NCI-H82 treated with DMSO at 0.1 percent for 48 hours (cell line): ENCODE data around the gene DCAF5.
"Not testable (repeated sequence)": the region's sequence is repeated elsewhere in the genome, so short reads cannot be mapped to it uniquely, and the experiment has no call there.

Experiments used
- DNase-seq: peaks from one replicate; lab custom pipeline; 2025; ENCODE audit not compliant: unreplicated experiment; lab: John Stamatoyannopoulos, UW

DCAF5 gene

GRCh38 chr14:69152902-69153151 lies at the start of gene DCAF5:
Gene DCAF5, minus strand, starts transcription at chr14:69153119. Its CDS starts 141 bp downstream, at chr14:69152978.
- DNase-seq: peak; percentile 71

- no peak for DNase-seq
Observed at GRCh38 chr14:69199786-69200185, 46.9 kb upstream of the DCAF5 start.

GRCh38 chr14:69193721-69194120 lies 40.8 kb upstream of the DCAF5 start:
- no peak for DNase-seq

DNA sequence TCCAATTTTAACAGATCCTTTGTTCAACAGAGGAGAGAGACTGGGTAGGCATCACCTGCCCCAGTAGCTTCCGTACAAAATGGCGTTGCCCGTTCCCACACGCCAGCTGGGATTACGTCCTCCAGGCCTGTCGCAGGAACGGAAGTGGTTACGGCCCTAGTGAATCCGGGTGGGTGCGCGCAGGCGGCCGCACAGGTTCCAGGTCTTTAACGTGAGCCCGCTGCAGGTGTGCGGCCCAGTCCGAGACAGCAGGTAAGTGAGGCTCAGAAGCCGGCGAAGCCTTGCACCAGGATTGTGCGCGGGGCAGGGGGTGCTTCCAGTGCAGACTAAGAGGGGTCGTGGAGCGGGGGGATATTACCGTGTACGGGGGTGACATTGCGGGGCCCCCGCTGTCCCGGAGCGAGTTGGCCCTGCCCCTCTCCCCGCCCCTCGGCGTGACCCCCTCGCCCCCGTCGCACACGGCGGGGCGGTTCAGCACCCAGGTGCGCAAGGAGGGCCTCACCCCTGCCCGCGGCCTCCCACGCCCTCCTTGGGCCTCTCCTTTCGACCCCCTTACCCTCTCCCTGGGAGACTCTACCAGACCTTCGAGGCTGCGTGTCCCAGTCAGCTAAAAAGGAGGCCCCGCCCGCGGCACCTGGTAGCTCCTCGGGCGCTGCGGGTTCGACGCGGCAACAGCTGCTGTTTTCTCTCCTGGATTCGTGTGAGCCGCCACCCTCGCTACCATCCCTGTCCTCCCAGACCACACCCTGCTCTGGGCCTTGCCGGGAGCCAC lies 38.6 kb upstream of the DCAF5 start, which contains the start of gene EXD2:
TSS of gene EXD2 (plus strand) at position 159 of the 772 bp plus-strand sequence. CDS start 17,973 bp downstream, outside the sequence.
- DNase-seq: peak; percentile 78

DNA sequence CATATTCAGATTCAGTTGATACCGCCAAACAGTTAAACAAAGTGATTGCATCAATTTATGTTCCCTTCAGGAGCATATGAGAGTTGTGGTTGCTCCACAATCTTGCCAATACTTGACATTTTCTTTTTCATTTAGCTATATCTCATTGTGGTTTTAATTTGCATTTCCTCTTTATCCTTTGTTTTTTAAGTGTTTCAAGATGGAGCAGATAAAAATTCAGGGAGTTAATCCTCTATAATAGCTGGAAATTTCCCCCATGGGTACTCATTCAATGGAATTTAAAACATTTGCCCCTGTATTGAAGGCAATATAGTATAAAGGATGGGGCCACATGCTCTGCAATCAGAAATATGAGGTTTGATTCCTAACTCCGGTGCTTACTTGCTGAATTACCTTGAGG lies 37.3 kb upstream of the DCAF5 start:
- DNase-seq: no peak

- no peak for DNase-seq
Observed at GRCh38 chr14:69183735-69184134, 30.8 kb upstream of the DCAF5 start.

DNA sequence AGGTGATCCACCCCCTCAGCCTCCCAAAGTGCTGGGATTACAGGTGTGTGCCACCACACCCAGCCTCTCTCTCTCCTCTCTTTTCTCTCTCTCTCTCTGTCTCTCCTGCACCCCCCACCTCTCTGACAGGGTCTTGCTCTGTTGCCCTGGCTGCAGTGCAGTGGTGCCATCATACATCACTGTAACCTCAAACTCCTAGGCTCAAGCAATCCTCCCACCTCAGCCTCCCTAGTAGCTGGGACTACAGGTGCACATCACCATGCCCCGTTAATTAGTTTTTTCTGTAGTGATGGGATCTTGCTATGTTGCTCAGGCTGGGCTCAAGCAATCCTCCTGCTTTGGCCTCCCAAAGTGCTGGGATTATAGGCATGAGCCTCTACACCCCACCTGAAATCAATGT lies 29.7 kb upstream of the DCAF5 start:
- DNase-seq: not testable (repeated sequence)

DNA sequence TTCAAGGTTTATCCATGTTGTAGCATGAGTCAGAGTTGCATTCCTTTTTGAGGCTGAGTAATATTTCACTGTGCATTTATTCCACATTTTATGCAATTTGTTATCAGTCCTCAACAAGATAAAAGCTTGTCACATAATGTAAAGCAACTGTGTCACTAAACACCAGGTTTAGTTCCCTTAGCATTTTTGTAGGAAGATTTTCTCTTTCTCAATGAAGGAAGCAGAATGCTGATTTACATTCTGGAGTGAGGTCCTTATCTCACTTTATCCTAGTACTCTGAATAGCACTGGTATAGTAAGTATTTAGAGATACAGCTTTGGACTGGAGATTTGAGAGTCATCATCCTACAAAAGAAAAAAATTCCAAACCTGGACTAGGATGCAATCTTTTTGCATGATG lies 28.6 kb upstream of the DCAF5 start:
- DNase-seq: no peak

GRCh38 chr14:69175130-69175529 lies 22.2 kb upstream of the DCAF5 start:
- no peak for DNase-seq

GRCh38 chr14:69171569-69171968 lies 18.6 kb upstream of the DCAF5 start:
- no peak for DNase-seq

DNA sequence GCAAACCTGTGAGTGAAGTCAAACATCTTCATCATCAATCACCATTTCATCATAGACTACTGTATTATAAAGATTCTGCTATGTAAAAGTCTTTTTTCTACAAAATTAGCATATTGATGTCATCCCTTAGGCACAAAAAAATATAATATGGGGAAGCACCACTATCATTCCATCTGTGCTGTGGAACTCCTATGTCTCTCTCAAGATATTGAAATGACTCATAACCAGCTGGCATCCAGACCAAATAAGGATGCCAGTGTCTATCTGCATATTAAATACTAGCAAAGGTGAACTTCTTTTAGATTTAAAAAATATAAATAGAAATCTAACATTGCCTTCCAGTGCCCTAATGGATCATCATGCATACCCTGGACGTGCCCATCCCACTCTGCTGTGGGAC lies 17.9 kb upstream of the DCAF5 start:
- DNase-seq: no peak

DNA sequence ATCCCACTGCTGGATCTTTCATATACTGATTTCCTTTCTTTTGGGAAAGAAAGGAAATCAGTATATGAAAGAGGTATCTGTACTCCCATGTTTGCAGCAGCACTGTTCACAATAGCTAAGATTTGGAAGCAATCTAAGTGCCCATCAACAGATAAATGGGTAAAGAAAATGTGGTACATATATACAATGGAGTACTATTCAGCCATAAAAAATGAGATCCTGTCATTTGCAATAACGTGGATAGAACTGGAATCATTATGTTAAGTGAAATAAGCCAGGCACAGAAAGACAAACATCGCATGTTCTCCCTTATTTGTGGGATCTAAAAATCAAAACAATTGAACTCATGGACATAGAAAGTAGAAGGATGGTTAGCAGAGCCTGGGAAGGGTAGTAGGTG lies 12.9 kb upstream of the DCAF5 start:
- not testable (repeated sequence) for DNase-seq

DNA sequence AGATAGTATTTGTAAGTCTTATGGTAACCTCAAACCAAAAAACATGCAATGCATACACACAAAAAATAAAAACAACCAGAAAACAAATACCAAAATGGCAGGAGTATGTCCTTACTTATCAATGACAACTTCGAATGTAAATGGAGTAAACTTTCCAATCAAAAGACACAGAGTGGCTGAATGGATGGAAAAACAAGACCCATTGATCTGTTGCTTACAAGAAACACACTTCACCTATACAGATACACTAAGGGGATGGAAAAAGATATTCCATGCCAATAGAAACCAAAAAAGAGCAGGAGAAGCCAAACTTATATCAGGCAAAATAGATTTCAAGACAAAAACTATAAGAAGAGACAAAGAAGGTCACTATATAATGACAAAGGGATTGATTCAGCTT lies 8.7 kb upstream of the DCAF5 start:
- DNase-seq: no peak

GRCh38 chr14:69156224-69156623 lies 3.3 kb upstream of the DCAF5 start:
- no peak for DNase-seq

DNA sequence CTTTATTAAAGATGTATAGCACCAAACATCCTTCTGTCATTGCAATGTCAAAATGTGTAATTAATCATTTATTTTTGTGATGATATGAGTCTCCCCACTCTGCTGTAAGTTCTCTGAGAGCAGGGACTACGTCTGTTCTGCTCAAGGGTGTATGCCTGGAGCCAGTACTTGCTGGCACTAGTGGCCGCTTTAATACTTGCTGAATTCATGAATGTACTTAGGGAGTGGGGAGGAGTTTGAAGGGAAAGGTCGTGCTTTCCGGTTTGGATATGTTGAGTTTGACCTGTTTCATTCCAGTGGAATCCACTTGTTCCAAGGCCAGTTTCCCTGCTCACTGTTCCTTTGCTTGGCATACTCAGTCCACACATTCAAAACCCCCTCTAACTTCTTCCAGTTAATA lies 1.9 kb upstream of the DCAF5 start:
- DNase-seq: no peak

- no peak for DNase-seq
Observed at GRCh38 chr14:69153873-69154270, 953 bp upstream of the DCAF5 start.

GRCh38 chr14:69153152-69153872 lies 393 bp upstream of the DCAF5 start:
- DNase-seq: no peak

GRCh38 chr14:69152181-69152901 lies 578 bp downstream of the DCAF5 start:
- no peak for DNase-seq

GRCh38 chr14:69151458-69152180 lies 1.3 kb downstream of the DCAF5 start:
- DNase-seq: peak; percentile 40

DNA sequence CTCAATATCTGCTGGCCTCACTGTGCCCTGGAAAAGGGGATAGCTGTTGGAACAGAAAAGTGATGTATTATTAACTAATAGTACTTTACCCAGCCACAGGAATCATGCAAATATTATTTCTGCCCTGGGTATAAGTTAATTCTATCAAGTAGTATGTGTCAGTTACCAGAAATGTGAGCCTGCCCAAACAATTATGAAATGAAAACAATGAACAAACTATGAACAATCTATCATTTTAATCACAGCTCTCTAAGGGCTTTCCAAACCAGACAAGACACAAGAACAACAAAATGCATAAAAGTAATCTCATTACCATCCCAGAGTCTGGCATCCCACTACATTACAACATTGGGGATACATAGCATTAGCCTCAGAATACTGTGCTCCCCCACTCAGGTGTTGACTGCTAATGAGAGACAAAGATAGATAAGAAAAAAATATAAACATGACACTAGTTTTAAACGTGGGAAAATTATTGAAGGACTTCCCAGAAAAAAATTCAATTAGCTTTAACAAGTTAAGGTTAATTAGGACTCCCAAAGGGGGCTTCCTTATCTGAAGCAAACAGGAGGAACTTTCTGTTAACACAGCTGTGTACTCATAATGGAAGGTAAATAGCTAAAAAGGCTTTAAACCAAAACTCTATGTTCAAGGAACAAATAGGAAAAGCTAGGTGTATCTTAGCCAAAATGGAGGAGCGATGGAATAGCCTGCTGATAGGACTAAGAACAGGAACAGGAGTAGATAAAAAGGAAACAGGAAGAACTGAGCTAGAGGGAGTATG lies 3.3 kb downstream of the DCAF5 start:
- no peak for DNase-seq

DNA sequence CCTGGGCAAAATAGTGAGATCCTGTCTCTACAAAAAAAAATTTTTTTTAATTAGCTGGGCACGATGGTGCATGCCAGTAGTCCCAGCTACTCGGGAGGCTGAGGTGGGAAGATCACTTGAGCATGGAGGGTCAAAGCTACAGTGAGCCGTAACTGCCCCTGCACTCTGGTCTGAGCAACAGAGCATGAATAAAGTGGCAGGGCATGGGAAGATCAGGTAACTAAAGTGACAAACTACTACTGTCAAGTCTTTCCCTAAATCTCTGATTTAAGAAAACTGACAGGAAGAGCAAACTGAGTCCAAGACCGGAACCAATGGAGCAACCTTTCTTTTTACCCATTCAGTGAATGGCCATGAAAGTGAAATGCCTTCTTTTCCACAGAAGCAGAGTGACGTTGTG lies 10.8 kb downstream of the DCAF5 start:
- DNase-seq: no peak
